Stimulated activated memory B cell treated with anti-CD40 and anti-IgM and Interleukin-4, amounts not matched to agents 10 μg/mL and 1 μg/mL and 100 μg/mL, for 72 hours (primary cell): ENCODE results near the gene ACTL9.
A peak's percentile ranks its signal among the peaks of the same experiment; 100 is the strongest.

ENCODE experiments used
- ATAC-seq: fragments of 150-1000 bp; cut with Tn5 transposase; 2 replicates; pipeline ENCODE4 v1.10.0; 2021
- H3K27ac Mint-ChIP-seq: one replicate; pipeline ENCODE4 v1.8.0; 2022; ENCODE audit warnings: mild to moderate bottlenecking, mixed read lengths
- H3K27me3 Mint-ChIP-seq: one replicate; pipeline ENCODE4 v1.8.0; 2022; ENCODE audit warnings: mixed read lengths
- H3K36me3 Mint-ChIP-seq: one replicate; pipeline ENCODE4 v1.8.0; 2022; ENCODE audit warnings: mixed read lengths
- H3K4me1 Mint-ChIP-seq: one replicate; pipeline ENCODE4 v1.8.0; 2022; ENCODE audit warnings: mixed read lengths
- H3K4me3 Mint-ChIP-seq: one replicate; pipeline ENCODE4 v1.8.0; 2022; ENCODE audit warnings: mild to moderate bottlenecking, moderate library complexity, mixed read lengths
- H3K9me3 Mint-ChIP-seq: one replicate; pipeline ENCODE4 v1.8.0; 2022; ENCODE audit warnings: mixed read lengths

Gene ACTL9

DNA sequence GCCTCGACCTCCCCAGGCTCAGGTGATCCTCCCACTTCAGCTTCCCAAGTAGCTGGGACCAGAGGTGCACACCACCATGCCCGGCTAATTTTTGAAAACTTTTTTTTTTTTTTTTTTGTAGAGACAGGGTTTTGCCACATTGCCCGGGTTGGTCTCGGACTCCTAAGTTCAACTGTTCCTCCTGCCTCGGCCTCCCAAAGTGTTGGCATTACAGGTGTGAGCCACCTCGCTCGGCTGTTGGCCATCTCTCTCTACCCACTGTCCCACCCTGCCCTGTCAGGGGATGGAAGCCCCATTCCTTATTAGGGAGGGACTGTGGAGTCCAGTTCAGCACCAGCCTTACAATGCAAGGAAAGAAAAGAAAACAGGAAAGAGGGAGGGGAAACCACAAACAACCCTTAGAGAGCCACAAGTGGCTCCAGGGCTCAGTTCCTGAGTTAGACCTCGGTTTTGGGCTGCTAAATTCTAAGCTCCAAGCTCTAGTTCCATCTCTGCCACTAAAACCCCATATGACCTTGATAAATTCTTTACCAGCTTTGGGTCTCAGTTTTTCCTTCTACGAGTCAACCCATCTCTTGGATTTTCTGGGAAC lies 31.7 kb downstream of the ACTL9 start:
- peaks cover 12% of the 10 kb centered on the region for H3K9me3 Mint-ChIP-seq
- ATAC-seq: no peak
- H3K36me3 Mint-ChIP-seq: no peaks in the 10 kb centered on the region
- peaks cover 14% of the 10 kb centered on the region for H3K27me3 Mint-ChIP-seq
- H3K4me1 Mint-ChIP-seq: peaks cover 24% of the 10 kb centered on the region
- no peak overlapping the region for H3K4me3 Mint-ChIP-seq
- no peak overlapping the region for H3K27ac Mint-ChIP-seq

DNA sequence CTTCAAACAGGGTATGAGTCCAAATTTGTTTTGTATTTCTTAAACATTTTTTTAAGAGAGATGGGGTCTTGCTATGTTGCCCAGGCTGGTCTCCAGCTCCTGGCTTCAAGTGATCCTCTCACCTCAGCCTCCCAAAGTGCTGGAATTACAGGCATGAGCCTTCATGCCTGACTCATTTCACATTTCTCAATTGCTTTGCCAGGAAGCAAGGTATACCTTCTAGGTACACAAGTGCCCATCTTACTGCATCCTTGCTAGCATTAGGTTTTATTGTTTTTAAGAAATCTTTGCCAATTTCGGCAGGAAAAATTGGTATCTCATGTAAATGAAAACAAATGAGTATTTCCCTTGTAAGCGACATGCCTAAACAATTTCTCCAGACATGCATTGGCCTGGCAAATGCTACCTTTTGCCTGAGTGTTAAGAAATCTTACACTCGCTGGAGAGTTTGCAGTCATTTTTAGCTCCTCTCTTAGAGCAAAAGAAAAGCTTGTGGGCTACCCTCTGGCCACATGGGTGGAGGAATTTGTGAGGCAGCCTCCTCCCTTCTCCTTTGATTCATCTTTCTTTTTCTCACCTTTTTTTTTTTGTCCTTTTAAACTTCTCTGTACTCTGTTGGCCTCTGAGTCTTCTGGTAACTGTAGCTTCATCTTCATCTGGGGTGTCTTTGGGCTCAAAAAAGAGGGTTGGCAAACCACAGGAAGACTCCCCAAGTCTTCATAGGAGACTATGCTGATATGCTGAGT lies 33.0 kb downstream of the ACTL9 start:
- H3K36me3 Mint-ChIP-seq: no peaks in the 10 kb centered on the region
- H3K4me3 Mint-ChIP-seq: no peak overlapping the region
- H3K27me3 Mint-ChIP-seq: peaks cover 17% of the 10 kb centered on the region
- no peak overlapping the region for H3K27ac Mint-ChIP-seq
- H3K9me3 Mint-ChIP-seq: peaks cover 14% of the 10 kb centered on the region
- ATAC-seq: no peak
- H3K4me1 Mint-ChIP-seq: peaks cover 14% of the 10 kb centered on the region

DNA sequence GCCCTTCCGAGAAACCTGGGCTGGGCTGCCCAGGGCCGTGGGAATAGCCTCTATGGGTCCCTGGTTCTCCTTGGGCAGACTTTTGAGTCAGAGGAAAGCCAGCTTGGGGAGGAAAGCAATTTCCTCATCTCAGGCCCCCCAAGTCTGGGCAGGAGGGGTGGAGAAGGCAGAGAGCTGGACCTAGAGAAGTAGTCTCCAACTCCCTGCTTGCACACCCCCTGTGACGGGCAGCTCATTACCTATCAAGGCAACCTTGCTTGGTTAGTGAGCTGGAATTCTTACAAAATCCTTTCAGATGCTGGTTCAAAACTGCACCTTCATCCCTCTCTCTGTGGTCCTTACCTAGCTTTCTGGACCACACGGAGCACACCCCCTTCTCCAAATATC lies 33.9 kb downstream of the ACTL9 start:
- ATAC-seq: no peak
- Mint-ChIP-seq H3K4me3 (no peak overlapping the region), H3K4me1 (peaks cover 14% of the 10 kb centered on the region), H3K27ac (no peak overlapping the region), H3K36me3 (no peaks in the 10 kb centered on the region), H3K27me3 (peaks cover 17% of the 10 kb centered on the region), H3K9me3 (peaks cover 14% of the 10 kb centered on the region)

DNA sequence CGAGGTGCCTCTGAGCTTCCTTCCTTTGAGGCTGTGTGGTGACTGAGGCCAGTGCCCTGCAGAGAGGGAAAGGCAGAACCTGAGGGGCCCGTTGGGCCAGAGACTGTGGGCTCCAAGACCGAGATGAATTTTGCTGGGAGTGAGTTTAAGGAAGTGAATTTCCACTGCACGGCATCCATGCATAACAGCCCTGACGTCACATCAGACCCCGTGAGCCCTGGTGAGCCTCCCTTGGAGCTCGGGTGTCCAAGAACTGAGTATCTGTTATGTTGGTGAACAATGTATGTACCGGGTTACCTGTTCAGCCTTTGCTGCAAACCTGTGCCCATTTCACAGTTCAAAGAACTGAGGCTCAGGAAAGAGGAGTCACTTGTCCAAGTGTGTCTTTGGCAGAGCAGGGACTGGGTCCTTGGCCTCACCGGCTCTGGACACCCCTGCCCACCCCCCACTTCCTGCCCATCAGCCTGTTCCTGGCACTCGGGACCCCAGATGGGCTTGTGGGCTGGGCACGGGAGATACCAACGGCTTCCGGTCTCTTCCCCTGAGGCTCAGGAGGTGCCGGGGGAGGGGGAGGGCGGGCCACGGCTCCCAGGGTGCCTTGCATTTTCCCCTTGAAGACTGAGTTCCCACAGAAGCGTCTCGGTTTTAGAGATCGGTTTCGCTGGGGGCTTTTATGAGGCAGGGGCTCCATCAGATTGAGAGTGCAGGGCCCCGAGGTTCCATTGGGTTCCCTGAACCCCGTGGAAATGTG lies 34.5 kb downstream of the ACTL9 start:
- Mint-ChIP-seq H3K9me3 (peaks cover 14% of the 10 kb centered on the region), H3K36me3 (no peaks in the 10 kb centered on the region), H3K27ac (peak overlapping the region; percentile 55), H3K4me3 (peak overlapping the region; percentile 8), H3K4me1 (peaks cover 14% of the 10 kb centered on the region), H3K27me3 (peaks cover 17% of the 10 kb centered on the region)
- ATAC-seq: peak; percentile 34

DNA sequence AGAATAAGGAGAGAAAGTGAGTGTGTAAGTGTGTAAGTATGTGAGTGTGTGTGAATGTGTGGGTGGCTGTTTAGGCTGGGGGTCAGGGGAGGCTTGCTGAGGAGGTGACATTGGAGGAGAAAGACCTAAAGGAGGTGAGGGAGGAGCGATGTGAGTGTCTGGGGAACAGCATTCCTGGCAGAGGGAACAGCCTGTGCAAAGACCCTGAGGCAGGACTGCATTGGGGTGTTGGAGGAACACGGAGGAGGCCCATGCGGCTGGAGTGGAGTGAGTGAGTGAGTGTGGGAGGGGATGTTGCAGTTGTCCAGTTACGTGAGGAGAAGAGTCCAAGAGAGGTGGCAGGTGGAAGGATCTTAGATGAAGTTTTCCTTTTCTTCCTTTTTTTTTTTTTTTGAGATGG lies 36.3 kb downstream of the ACTL9 start:
- H3K4me1 Mint-ChIP-seq: peaks cover 14% of the 10 kb centered on the region
- ATAC-seq: no peak
- H3K36me3 Mint-ChIP-seq: no peaks in the 10 kb centered on the region
- peaks cover 26% of the 10 kb centered on the region for H3K27me3 Mint-ChIP-seq
- no peak overlapping the region for H3K27ac Mint-ChIP-seq
- H3K4me3 Mint-ChIP-seq: no peak overlapping the region
- peaks cover 9% of the 10 kb centered on the region for H3K9me3 Mint-ChIP-seq

DNA sequence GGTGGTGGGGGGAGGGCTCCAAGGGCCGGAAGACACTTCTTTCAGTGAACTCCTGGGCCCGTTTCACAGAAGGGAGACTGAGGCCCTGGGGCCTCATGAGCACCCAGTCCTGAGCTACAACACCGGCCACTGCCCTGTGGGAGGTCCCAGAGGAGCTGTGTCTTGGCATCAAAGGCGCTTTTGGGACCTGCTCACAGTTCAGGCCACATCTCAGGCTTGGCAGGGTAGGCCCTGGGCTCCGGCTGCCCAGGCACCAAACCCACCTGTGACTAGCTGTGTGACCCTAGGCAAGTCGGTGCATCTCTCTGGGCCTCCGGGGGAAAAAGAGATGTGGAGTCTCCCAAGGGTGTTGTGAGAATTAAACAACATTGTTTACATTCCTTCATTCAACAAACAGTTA lies 38.7 kb downstream of the ACTL9 start:
- no peak overlapping the region for H3K27ac Mint-ChIP-seq

DNA sequence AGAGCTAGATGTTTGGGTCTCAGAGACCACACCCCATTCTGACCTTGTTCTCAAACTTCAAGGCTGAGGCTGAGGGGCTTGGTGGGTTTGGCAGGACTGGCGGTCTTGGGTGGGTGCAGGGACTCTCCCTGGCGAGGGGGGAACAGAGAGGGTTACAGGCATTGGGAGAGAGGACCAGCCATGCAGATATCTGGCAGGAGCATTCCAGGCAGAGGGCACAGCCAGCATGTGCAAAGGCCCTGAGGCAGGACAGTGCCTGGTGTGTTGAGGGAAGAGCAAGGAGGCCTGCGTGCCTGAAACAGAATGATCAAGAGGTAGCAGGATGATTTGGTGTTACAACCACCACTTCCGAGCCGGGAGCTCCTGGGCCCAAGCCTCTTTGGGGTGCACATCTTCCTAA lies 40.7 kb downstream of the ACTL9 start:
- no peaks in the 10 kb centered on the region for H3K36me3 Mint-ChIP-seq
- peaks cover 22% of the 10 kb centered on the region for H3K4me1 Mint-ChIP-seq
- ATAC-seq: no peak
- no peak overlapping the region for H3K27ac Mint-ChIP-seq
- H3K27me3 Mint-ChIP-seq: peaks cover 45% of the 10 kb centered on the region
- peaks cover 6% of the 10 kb centered on the region for H3K9me3 Mint-ChIP-seq
- no peak overlapping the region for H3K4me3 Mint-ChIP-seq

More for the DNA sequence above, 38.7 kb downstream of the ACTL9 start:
- Mint-ChIP-seq H3K4me3 (no peak overlapping the region), H3K4me1 (peaks cover 28% of the 10 kb centered on the region), H3K27me3 (peaks cover 47% of the 10 kb centered on the region), H3K36me3 (no peaks in the 10 kb centered on the region), H3K9me3 (peaks cover 6% of the 10 kb centered on the region)
- ATAC-seq: peak; percentile 18

DNA sequence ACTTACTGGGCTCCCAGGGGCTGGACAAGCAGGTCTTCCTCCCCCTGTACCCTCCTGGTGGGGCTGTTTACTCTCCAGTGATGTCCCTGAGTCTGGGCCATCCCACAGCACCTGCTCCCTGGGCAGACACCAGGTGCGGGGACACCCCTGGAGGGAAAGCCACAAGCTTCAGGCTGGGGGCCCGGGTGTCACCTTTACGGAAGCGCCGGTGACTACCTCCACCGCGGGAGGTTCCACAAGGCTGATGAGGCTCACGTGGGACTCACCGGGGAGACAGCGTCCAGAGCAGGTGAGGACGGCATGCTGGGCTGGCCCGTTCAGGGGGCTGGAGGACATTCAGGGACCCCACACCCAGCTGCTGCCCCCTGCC lies 43.3 kb downstream of the ACTL9 start:
- Mint-ChIP-seq H3K9me3 (no peaks in the 10 kb centered on the region), H3K4me3 (no peak overlapping the region), H3K36me3 (no peaks in the 10 kb centered on the region), H3K4me1 (peaks cover 22% of the 10 kb centered on the region), H3K27me3 (peaks cover 52% of the 10 kb centered on the region), H3K27ac (no peak overlapping the region)
- peak; percentile 44 for ATAC-seq

DNA sequence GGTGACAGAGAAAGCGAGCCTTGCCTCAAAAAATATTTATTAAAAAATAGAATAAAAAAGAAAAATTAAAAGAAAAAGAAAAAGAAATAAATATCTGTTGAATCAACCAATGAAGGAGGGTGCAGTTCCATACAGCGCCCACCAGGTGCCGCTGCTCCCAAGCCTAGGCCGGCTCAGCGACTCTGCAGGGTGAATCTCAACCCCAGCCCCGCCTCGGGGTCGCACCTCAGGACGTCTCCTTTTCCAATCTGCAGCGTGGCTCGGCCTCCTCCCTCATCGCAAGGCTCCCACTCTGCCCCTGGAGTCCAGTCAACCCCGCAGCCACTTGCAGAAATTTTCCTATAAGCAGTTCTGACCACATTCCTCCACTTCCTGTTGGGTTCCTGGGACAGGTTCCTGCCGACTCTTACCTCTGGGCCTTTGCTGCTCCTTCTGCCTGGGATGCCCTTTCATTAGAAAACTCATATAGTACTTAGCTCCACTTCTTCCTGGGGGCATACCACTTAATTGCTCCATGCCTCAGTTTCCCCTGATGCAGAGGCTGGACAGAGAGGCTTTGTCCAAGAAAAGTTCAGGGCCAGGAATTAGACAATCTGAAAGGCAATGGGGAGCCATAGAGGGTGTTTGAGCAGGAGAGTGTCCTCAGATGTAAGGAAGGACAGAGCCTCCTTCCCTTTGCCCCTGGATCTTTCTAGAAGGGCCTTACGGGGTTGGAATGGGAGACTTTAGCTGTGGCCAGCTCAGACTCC lies 43.8 kb downstream of the ACTL9 start:
- no peaks in the 10 kb centered on the region for H3K36me3 Mint-ChIP-seq

DNA sequence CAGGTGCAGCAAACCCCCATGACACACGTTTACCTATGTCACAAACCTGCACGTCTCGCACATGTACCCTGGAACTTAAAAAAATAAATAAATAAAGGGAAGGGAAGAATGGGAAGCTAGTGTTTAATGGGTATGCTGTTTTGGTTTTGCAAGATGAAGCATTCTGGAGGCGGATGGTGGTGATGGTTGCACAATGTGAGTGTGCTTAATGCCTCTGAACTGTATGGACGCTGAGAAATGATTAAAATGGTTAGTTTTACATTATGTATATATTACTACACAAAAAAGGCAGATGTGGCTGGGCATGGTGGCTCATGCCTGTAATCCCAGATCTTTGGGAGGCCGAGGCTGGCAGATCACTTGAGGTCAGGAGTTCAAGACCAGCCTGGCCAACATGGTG lies 50.4 kb downstream of the ACTL9 start:
- Mint-ChIP-seq H3K27me3 (peaks cover 43% of the 10 kb centered on the region), H3K36me3 (no peaks in the 10 kb centered on the region), H3K9me3 (no peaks in the 10 kb centered on the region), H3K27ac (no peak overlapping the region), H3K4me3 (no peak overlapping the region), H3K4me1 (no peaks in the 10 kb centered on the region)
- no peak for ATAC-seq

More for the DNA sequence above, 43.8 kb downstream of the ACTL9 start:
- Mint-ChIP-seq H3K27ac (no peak overlapping the region), H3K9me3 (no peaks in the 10 kb centered on the region), H3K4me3 (peak overlapping the region; percentile 29), H3K27me3 (peaks cover 52% of the 10 kb centered on the region), H3K4me1 (peaks cover 22% of the 10 kb centered on the region)
- ATAC-seq: peak; percentile 46
